HG03521 (cell line): Measurements from ENCODE around the gene SLC17A2.

Source experiments
- ATAC-seq: cut with Tn5 transposase; IDR thresholded peaks from one replicate; pipeline ENCODE4 v1.9.1; 2021; ENCODE audit warnings: mild to moderate bottlenecking, moderate library complexity; ENCODE audit not compliant: unreplicated experiment

SLC17A2 gene

GRCh38 chr6:25921525-25922203, 8.8 kb downstream of the SLC17A2 start:
- no peak for ATAC-seq

- ATAC-seq: no peak
Observed at GRCh38 chr6:25919657-25920056, 10.8 kb downstream of the SLC17A2 start.

GRCh38 chr6:25918083-25918683, 12.3 kb downstream of the SLC17A2 start:
- no peak for ATAC-seq

GRCh38 chr6:25916789-25917490, 13.6 kb downstream of the SLC17A2 start:
- no peak for ATAC-seq

GRCh38 chr6:25916330-25916729, 14.2 kb downstream of the SLC17A2 start:
- ATAC-seq: no peak

- ATAC-seq: no peak
Observed at GRCh38 chr6:25913741-25914140, 16.8 kb downstream of the SLC17A2 start.

- no peak for ATAC-seq
Observed at GRCh38 chr6:25911351-25911750, 19.1 kb downstream of the SLC17A2 start.

- ATAC-seq: no peak
Observed at GRCh38 chr6:25907475-25908014, 22.9 kb downstream of the SLC17A2 start.

- ATAC-seq: no peak
Observed at GRCh38 chr6:25903467-25904099, 26.9 kb downstream of the SLC17A2 start.

GRCh38 chr6:25902071-25902470, 28.4 kb downstream of the SLC17A2 start:
- no peak for ATAC-seq

GRCh38 chr6:25900843-25901242, 29.6 kb downstream of the SLC17A2 start:
- no peak for ATAC-seq

GRCh38 chr6:25899580-25900408, 30.7 kb downstream of the SLC17A2 start:
- no peak for ATAC-seq

GRCh38 chr6:25899123-25899522, 31.4 kb downstream of the SLC17A2 start:
- no peak for ATAC-seq

- ATAC-seq: no peak
Observed at GRCh38 chr6:25898289-25898977, 32.1 kb downstream of the SLC17A2 start.

- no peak for ATAC-seq
Observed at GRCh38 chr6:25896252-25896651, 34.2 kb downstream of the SLC17A2 start.

- no peak for ATAC-seq
Observed at GRCh38 chr6:25895771-25896170, 34.7 kb downstream of the SLC17A2 start.

- ATAC-seq: no peak
Observed at GRCh38 chr6:25893778-25894177, 36.7 kb downstream of the SLC17A2 start.

- no peak for ATAC-seq
Observed at GRCh38 chr6:25892877-25893276, 37.6 kb downstream of the SLC17A2 start.

- ATAC-seq: no peak
Observed at GRCh38 chr6:25889877-25890853, 40.3 kb downstream of the SLC17A2 start.
